ENCODE measurements around the gene ITGB1BP1.

Gene ITGB1BP1

GRCh38 chr2:9397201-9397600 lies 26.1 kb downstream of the ITGB1BP1 start:
- no peak overlapping the region for H3K9ac ChIP-seq (ENCODE audit: low read length)
- no peaks in the 10 kb centered on the region for H3K9me3 ChIP-seq (ENCODE audit: low read length)
- peaks cover 19% of the 10 kb centered on the region for H3K36me3 ChIP-seq (ENCODE audit: insufficient read depth, low read length)
- peaks cover 4% of the 10 kb centered on the region for H3K4me1 ChIP-seq (ENCODE audit: insufficient read depth, low read length)
- no peaks in the 10 kb centered on the region for H3K27me3 ChIP-seq (ENCODE audit: control insufficient read depth in 1 of 2, insufficient read depth in 2 of 2, low read length in 2 of 2)
- no peak overlapping the region for H3K4me3 ChIP-seq (ENCODE audit: low read depth in 1 of 2, low read length in 2 of 2)
- H3K27ac ChIP-seq (ENCODE audit: low read depth, low read length) = no peak overlapping the region

- H3K36me3 ChIP-seq (ENCODE audit: insufficient read depth, low read length) = peaks cover 10% of the 10 kb centered on the region
These were observed 28.5 kb downstream of the ITGB1BP1 start for GRCh38 chr2:9394816-9395215.

GRCh38 chr2:9392898-9393765 lies 30.2 kb downstream of the ITGB1BP1 start:
- Histone ChIP-seq H3K27me3 (ENCODE audit: control insufficient read depth in 1 of 2, insufficient read depth in 2 of 2, low read length in 2 of 2) (no peaks in the 10 kb centered on the region), H3K27ac (ENCODE audit: low read depth, low read length) (peak overlapping the region; percentile 0), H3K9ac (ENCODE audit: low read length) (no peak overlapping the region), H3K4me1 (ENCODE audit: insufficient read depth, low read length) (no peaks in the 10 kb centered on the region), H3K4me3 (ENCODE audit: low read depth in 1 of 2, low read length in 2 of 2) (no peak overlapping the region), H3K36me3 (ENCODE audit: insufficient read depth, low read length) (peaks cover 19% of the 10 kb centered on the region), H3K9me3 (ENCODE audit: low read length) (no peaks in the 10 kb centered on the region)

More at GRCh38 chr2:9394816-9395215, 28.5 kb downstream of the ITGB1BP1 start:
- Histone ChIP-seq H3K9me3 (ENCODE audit: low read length) (no peaks in the 10 kb centered on the region), H3K9ac (ENCODE audit: low read length) (no peak overlapping the region), H3K27me3 (ENCODE audit: control insufficient read depth in 1 of 2, insufficient read depth in 2 of 2, low read length in 2 of 2) (no peaks in the 10 kb centered on the region), H3K4me1 (ENCODE audit: insufficient read depth, low read length) (peaks cover 3% of the 10 kb centered on the region), H3K27ac (ENCODE audit: low read depth, low read length) (no peak overlapping the region), H3K4me3 (ENCODE audit: low read depth in 1 of 2, low read length in 2 of 2) (no peak overlapping the region)

GRCh38 chr2:9391961-9392720 lies 31.2 kb downstream of the ITGB1BP1 start:
- Histone ChIP-seq H3K36me3 (ENCODE audit: insufficient read depth, low read length) (peaks cover 28% of the 10 kb centered on the region), H3K27ac (ENCODE audit: low read depth, low read length) (no peak overlapping the region), H3K4me3 (ENCODE audit: low read depth in 1 of 2, low read length in 2 of 2) (no peak overlapping the region), H3K27me3 (ENCODE audit: control insufficient read depth in 1 of 2, insufficient read depth in 2 of 2, low read length in 2 of 2) (no peaks in the 10 kb centered on the region), H3K9ac (ENCODE audit: low read length) (no peak overlapping the region), H3K9me3 (ENCODE audit: low read length) (no peaks in the 10 kb centered on the region), H3K4me1 (ENCODE audit: insufficient read depth, low read length) (peaks cover 3% of the 10 kb centered on the region)

- peaks cover 28% of the 10 kb centered on the region for H3K36me3 ChIP-seq (ENCODE audit: insufficient read depth, low read length)
- H3K27me3 ChIP-seq (ENCODE audit: control insufficient read depth in 1 of 2, insufficient read depth in 2 of 2, low read length in 2 of 2) = no peaks in the 10 kb centered on the region
- H3K9ac ChIP-seq (ENCODE audit: low read length) = no peak overlapping the region
- H3K9me3 ChIP-seq (ENCODE audit: low read length) = no peaks in the 10 kb centered on the region
- H3K4me3 ChIP-seq (ENCODE audit: low read depth in 1 of 2, low read length in 2 of 2) = no peak overlapping the region
- H3K27ac ChIP-seq (ENCODE audit: low read depth, low read length) = no peak overlapping the region
- H3K4me1 ChIP-seq (ENCODE audit: insufficient read depth, low read length) = peaks cover 12% of the 10 kb centered on the region
These were observed 32.3 kb downstream of the ITGB1BP1 start for GRCh38 chr2:9390991-9391390.

GRCh38 chr2:9390151-9390850 lies 33.0 kb downstream of the ITGB1BP1 start:
- no peak overlapping the region for H3K4me3 ChIP-seq (ENCODE audit: low read depth in 1 of 2, low read length in 2 of 2)
- H3K9ac ChIP-seq (ENCODE audit: low read length) = no peak overlapping the region
- H3K36me3 ChIP-seq (ENCODE audit: insufficient read depth, low read length) = peaks cover 35% of the 10 kb centered on the region
- H3K27ac ChIP-seq (ENCODE audit: low read depth, low read length) = no peak overlapping the region
- H3K4me1 ChIP-seq (ENCODE audit: insufficient read depth, low read length) = peaks cover 16% of the 10 kb centered on the region
- no peaks in the 10 kb centered on the region for H3K27me3 ChIP-seq (ENCODE audit: control insufficient read depth in 1 of 2, insufficient read depth in 2 of 2, low read length in 2 of 2)
- H3K9me3 ChIP-seq (ENCODE audit: low read length) = no peaks in the 10 kb centered on the region

- no peak overlapping the region for H3K9ac ChIP-seq (ENCODE audit: low read length)
- H3K27ac ChIP-seq (ENCODE audit: low read depth, low read length) = no peak overlapping the region
- H3K4me1 ChIP-seq (ENCODE audit: insufficient read depth, low read length) = peaks cover 16% of the 10 kb centered on the region
- H3K4me3 ChIP-seq (ENCODE audit: low read depth in 1 of 2, low read length in 2 of 2) = no peak overlapping the region
- peaks cover 46% of the 10 kb centered on the region for H3K36me3 ChIP-seq (ENCODE audit: insufficient read depth, low read length)
- H3K9me3 ChIP-seq (ENCODE audit: low read length) = no peaks in the 10 kb centered on the region
- H3K27me3 ChIP-seq (ENCODE audit: control insufficient read depth in 1 of 2, insufficient read depth in 2 of 2, low read length in 2 of 2) = no peaks in the 10 kb centered on the region
These were observed 34.1 kb downstream of the ITGB1BP1 start for GRCh38 chr2:9388950-9389911.

GRCh38 chr2:9388199-9388681 lies 35.1 kb downstream of the ITGB1BP1 start:
- peaks cover 51% of the 10 kb centered on the region for H3K36me3 ChIP-seq (ENCODE audit: insufficient read depth, low read length)
- H3K27me3 ChIP-seq (ENCODE audit: control insufficient read depth in 1 of 2, insufficient read depth in 2 of 2, low read length in 2 of 2) = no peaks in the 10 kb centered on the region
- no peak overlapping the region for H3K27ac ChIP-seq (ENCODE audit: low read depth, low read length)
- H3K9me3 ChIP-seq (ENCODE audit: low read length) = no peaks in the 10 kb centered on the region
- no peak overlapping the region for H3K4me3 ChIP-seq (ENCODE audit: low read depth in 1 of 2, low read length in 2 of 2)
- peaks cover 16% of the 10 kb centered on the region for H3K4me1 ChIP-seq (ENCODE audit: insufficient read depth, low read length)
- no peak overlapping the region for H3K9ac ChIP-seq (ENCODE audit: low read length)

GRCh38 chr2:9385841-9386240 lies 37.5 kb downstream of the ITGB1BP1 start:
- no peaks in the 10 kb centered on the region for H3K9me3 ChIP-seq (ENCODE audit: low read length)
- peaks cover 23% of the 10 kb centered on the region for H3K4me1 ChIP-seq (ENCODE audit: insufficient read depth, low read length)
- H3K4me3 ChIP-seq (ENCODE audit: low read depth in 1 of 2, low read length in 2 of 2) = no peak overlapping the region
- H3K27me3 ChIP-seq (ENCODE audit: control insufficient read depth in 1 of 2, insufficient read depth in 2 of 2, low read length in 2 of 2) = no peaks in the 10 kb centered on the region
- H3K27ac ChIP-seq (ENCODE audit: low read depth, low read length) = no peak overlapping the region
- no peak overlapping the region for H3K9ac ChIP-seq (ENCODE audit: low read length)
- peaks cover 69% of the 10 kb centered on the region for H3K36me3 ChIP-seq (ENCODE audit: insufficient read depth, low read length)

GRCh38 chr2:9384521-9384920 lies 38.8 kb downstream of the ITGB1BP1 start:
- Histone ChIP-seq H3K9me3 (ENCODE audit: low read length) (no peaks in the 10 kb centered on the region), H3K4me1 (ENCODE audit: insufficient read depth, low read length) (peaks cover 27% of the 10 kb centered on the region), H3K27ac (ENCODE audit: low read depth, low read length) (no peak overlapping the region), H3K27me3 (ENCODE audit: control insufficient read depth in 1 of 2, insufficient read depth in 2 of 2, low read length in 2 of 2) (no peaks in the 10 kb centered on the region), H3K4me3 (ENCODE audit: low read depth in 1 of 2, low read length in 2 of 2) (no peak overlapping the region), H3K9ac (ENCODE audit: low read length) (no peak overlapping the region), H3K36me3 (ENCODE audit: insufficient read depth, low read length) (peaks cover 68% of the 10 kb centered on the region)
